Esophagus (tissue), 2 donors: Measurements from ENCODE around the gene COL18A1. TPM values are rescaled to one million over a fixed set of nuclear protein-coding genes. Genes with fewer than 3 reads are reported as not detected.

ENCODE experiments used
- H3K27ac ChIP-seq, 2 donors: one replicate each; pipeline ENCODE4 v1.5.1; 2013; ENCODE audit warnings: low read depth in 2 of 2, mild to moderate bottlenecking in 2 of 2, inconsistent platforms in 1 of 2, low read length in 1 of 2, moderate library complexity in 1 of 2
- H3K27me3 ChIP-seq, 2 donors: one replicate each; pipeline ENCODE4 v1.6.1; 2013; ENCODE audit warnings: low read length in 2 of 2, control low read depth in 1 of 2, mild to moderate bottlenecking in 1 of 2; ENCODE audit not compliant: insufficient read depth in 2 of 2, control insufficient read depth in 1 of 2
- H3K36me3 ChIP-seq, 2 donors: one replicate each; pipeline ENCODE4 v1.6.1; 2013; ENCODE audit warnings: low read length in 1 of 2; ENCODE audit not compliant: control insufficient read depth in 2 of 2, insufficient read depth in 2 of 2
- H3K4me1 ChIP-seq, 2 donors: one replicate each; pipeline ENCODE4 v1.6.1; 2013; ENCODE audit warnings: low read length in 1 of 2; ENCODE audit not compliant: control insufficient read depth in 2 of 2, insufficient read depth in 2 of 2
- H3K4me3 ChIP-seq, 2 donors: one replicate each; pipeline ENCODE4 v1.5.1; 2013; ENCODE audit warnings: low read length in 2 of 2, mild to moderate bottlenecking in 2 of 2, low read depth in 1 of 2, moderate library complexity in 1 of 2
- H3K9me3 ChIP-seq, 2 donors: one replicate each; pipeline ENCODE4 v1.6.1; 2013; ENCODE audit warnings: mild to moderate bottlenecking in 2 of 2, low read depth in 1 of 2, low read length in 1 of 2, moderate library complexity in 1 of 2; ENCODE audit not compliant: control insufficient read depth in 2 of 2, insufficient read depth in 1 of 2
- WGBS, 2 donors: extraction: QIAGEN DNeasy Blood & Tissue Kit; methylation state at CpG; one replicate each; pipeline ENCODE4 v1.1.7; 2013; 5-methylcytosine and 5-hydroxymethylcytosine counted together
- polyA plus RNA-seq, 2 donors: library from polyadenylated mRNA; stranded (reverse); fragments of 200-250 nt; gene quantifications; one replicate each; pipeline ENCODE4 v1.2.3, GENCODE V29; 2013
- donor health status: healthy with polysubstance abuse.
- donor health status: Bipolar disorder and iron deficiency.

Gene COL18A1
- polyA plus RNA-seq, 2 donors, result 29.7 to 29.9 TPM

DNA sequence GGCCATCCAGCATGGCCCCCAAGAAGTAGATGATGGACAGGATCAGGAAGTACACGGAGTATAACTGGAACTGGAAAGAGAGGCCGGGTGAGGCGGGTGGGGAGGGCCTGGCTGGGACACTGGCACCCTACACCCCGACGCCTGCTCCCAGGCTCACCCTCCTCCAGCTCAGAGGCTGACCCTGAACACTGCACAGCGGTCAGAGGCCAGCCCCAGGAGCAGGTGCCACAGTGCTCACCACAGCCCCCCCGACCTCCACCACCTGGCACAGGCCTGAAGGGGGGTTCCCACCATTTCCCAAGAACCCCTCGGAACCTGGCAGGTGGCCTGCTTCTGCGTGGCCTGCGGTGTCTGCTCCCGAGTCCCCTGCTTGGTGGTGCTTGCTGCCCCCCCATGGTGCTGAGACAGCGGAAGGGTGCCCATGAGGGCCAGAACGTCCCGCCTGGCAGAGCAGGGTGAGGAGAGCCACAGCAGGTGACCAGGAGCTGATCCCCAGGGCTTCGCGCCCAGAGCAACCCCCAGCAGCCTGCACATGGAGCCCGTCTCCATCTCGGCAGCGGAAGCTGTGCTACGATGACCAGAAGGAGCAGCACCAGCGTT, 111.2 kb downstream of the COL18A1 start:
- Histone ChIP-seq H3K4me3 (no peak overlapping the region), H3K36me3 (peaks cover 0 to 18% of the 10 kb centered on the region in 2 donors), H3K9me3 (no peaks in the 10 kb centered on the region), H3K4me1 (peaks cover 5 to 7% of the 10 kb centered on the region in 2 donors), H3K27me3 (no peaks in the 10 kb centered on the region), H3K27ac (no peak overlapping the region)
- WGBS, 2 donors, result 87 to 94% methylated on average over 19 to 21 of the region's 21 CpGs

DNA sequence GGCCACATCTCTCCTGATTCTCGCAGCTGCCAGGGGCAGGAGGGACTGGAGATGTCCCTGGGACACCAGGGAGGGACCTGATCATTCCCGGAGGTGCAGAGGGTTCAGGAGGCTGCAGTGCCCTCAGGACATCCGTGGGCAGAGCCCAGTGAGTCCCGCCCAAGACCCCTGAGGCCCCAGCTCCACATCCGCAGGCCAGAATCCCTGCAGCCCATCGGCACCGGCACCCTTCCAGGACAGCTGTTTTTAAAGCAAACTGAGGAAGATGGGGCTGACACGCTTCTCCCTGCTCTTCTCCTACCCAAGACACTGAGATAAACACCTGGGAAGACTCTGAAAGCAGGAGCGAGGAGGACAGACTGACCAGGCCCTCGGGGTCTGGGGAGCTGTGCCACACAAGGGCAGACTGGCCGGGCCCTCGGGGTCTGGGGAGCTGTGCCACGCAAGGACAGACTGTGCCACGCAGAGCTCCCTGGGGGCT, 111.7 kb downstream of the COL18A1 start:
- Histone ChIP-seq H3K4me3 (no peak overlapping the region), H3K36me3 (peaks cover 0 to 16% of the 10 kb centered on the region in 2 donors), H3K27ac (no peak overlapping the region), H3K9me3 (no peaks in the 10 kb centered on the region), H3K4me1 (peaks cover 5 to 7% of the 10 kb centered on the region in 2 donors), H3K27me3 (no peaks in the 10 kb centered on the region)
- WGBS, 2 donors, result 89 to 92% methylated on average over 14 of the region's 14 CpGs

DNA sequence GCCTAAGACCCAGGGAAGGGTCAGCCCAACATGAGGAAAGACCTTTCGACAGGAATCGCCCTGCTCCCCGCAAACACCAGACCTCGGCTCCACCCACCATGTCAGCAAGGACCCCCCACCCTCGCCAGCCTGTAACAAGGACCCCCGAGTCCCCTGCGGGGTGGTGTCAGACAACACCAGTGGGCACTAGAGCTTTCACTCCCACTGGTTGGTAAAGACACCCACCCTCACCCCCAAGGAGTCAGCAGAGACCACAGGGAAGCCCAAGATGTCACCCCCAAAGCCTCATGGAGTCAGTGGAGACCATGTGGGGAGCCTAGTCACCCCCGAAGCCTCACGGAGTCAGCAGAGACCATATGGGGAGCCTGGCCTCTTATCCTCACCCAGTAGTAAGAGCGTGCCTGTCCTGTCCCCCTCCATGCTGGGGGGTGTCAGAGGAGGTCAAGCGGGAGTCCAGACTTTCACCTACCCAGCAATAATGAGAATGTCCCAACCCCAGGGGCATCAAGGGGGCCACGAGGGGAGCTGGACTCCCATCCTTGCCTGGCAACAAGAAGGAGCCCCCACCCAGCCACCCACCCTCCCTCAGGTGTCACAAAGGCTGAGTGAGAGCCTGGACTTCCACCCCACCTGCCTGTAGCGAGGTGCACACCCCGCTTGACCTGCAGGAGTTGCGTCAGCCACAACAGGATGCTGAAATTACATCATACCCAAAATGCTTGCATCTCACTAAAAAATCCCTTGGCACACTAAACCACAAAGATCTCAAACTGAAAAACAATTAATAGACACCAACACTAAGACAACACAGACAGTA, 112.5 kb downstream of the COL18A1 start:
- peaks cover 0 to 14% of the 10 kb centered on the region in 2 donors for H3K36me3 ChIP-seq
- H3K27me3 ChIP-seq, result no peaks in the 10 kb centered on the region
- H3K9me3 ChIP-seq, result peaks cover 0 to 2% of the 10 kb centered on the region in 2 donors
- H3K4me1 ChIP-seq, result peaks cover 5 to 7% of the 10 kb centered on the region in 2 donors
- 92 to 94% methylated on average over 15 of the region's 15 CpGs for WGBS, 2 donors
- no peak overlapping the region for H3K4me3 ChIP-seq
- no peak overlapping the region for H3K27ac ChIP-seq

DNA sequence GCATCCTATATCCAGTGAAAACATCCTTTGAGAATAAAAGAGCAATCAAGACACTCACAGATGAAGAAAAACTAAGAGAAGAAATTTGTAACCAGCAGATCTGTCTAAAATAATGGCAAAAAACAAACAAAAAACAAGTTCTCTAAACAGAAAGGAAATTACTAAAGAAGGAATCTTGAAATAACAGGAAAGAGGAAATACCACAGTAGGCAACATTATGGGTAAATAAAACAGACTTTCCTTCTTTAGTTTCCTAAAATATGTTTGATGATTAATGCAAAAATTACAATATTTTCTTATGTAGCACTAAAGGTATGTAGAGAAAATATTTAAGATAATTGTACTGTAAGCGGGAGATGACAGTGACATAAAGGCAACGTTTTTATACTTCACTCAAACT, 113.8 kb downstream of the COL18A1 start:
- peaks cover 0 to 2% of the 10 kb centered on the region in 2 donors for H3K9me3 ChIP-seq
- H3K36me3 ChIP-seq, result peaks cover 0 to 12% of the 10 kb centered on the region in 2 donors
- WGBS, 2 donors, result 87 to 91% methylated on average over 2 of the region's 2 CpGs
- H3K4me1 ChIP-seq, result peaks cover 0 to 2% of the 10 kb centered on the region in 2 donors
- no peak overlapping the region for H3K4me3 ChIP-seq
- no peak overlapping the region for H3K27ac ChIP-seq
- no peaks in the 10 kb centered on the region for H3K27me3 ChIP-seq

DNA sequence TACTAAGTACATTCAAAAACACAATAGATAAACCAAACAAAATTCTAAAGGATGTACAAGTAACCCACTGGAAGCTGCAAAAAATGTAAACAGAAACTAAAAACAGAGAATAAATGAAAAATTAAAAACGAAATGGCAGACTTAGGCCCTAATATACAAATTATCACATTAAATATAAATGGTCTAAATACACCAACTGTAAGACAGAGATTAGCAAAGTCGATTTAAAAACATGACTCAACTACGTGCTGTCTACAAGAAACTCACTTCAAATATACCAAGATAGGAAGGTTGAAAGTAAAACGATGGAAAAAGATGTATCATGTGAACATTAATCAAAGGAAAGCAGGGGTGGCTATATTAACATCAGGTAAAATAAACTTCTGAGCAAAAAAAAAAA, 114.2 kb downstream of the COL18A1 start:
- H3K9me3 ChIP-seq, result peaks cover 0 to 2% of the 10 kb centered on the region in 2 donors
- H3K27ac ChIP-seq, result no peak overlapping the region
- no peak overlapping the region for H3K4me3 ChIP-seq
- no peaks in the 10 kb centered on the region for H3K27me3 ChIP-seq
- no peaks in the 10 kb centered on the region for H3K4me1 ChIP-seq
- peaks cover 0 to 11% of the 10 kb centered on the region in 2 donors for H3K36me3 ChIP-seq
- 93 to 95% methylated on average over 4 of the region's 4 CpGs for WGBS, 2 donors

DNA sequence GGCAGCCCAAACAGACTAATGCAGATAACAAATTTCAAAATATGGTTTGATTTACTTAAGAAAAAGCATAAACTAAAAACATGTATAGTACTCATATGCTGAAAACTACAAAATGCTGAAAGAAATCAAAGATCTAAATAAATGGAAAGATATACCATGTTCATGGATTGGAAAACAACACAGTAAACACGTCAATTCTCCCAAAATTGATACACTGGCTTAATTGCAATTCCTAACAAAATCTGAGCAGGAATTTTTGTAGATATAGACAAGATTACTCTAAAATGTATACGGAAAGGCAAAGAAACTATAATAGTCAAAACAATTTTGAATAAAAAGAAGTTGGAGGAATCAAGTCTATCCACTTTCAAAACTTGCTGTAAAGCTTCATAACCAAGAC, 116.3 kb downstream of the COL18A1 start:
- Histone ChIP-seq H3K4me1 (no peaks in the 10 kb centered on the region), H3K27me3 (no peaks in the 10 kb centered on the region), H3K4me3 (no peak overlapping the region), H3K9me3 (peaks cover 0 to 2% of the 10 kb centered on the region in 2 donors), H3K36me3 (peaks cover 0 to 11% of the 10 kb centered on the region in 2 donors), H3K27ac (no peak overlapping the region)
- 96 to 97% methylated on average over 2 of the region's 2 CpGs for WGBS, 2 donors

DNA sequence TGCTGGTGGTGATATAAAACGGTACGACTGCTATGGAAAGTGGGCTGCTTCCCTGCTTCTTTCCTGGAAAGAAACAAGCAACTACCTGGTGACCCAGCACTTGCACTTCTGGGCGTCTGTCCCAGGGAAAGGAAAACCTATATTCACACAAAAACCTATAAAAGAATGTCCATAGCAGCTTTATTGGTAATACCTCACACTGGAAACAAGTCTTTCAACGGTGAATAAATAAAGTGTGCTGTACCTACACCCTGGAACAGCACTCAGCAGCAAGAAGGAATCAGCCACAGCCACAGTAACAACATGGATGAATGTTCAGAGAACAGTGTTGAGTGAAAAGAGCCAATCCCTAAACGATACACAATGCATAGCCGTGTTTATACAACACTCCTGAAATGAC, 117.4 kb downstream of the COL18A1 start:
- H3K36me3 ChIP-seq, result peaks cover 0 to 5% of the 10 kb centered on the region in 2 donors
- no peaks in the 10 kb centered on the region for H3K27me3 ChIP-seq
- WGBS, 2 donors, result 97% methylated on average over 6 of the region's 6 CpGs
- H3K27ac ChIP-seq, result no peak overlapping the region
- peaks cover 0 to 2% of the 10 kb centered on the region in 2 donors for H3K9me3 ChIP-seq
- no peak overlapping the region for H3K4me3 ChIP-seq
- no peaks in the 10 kb centered on the region for H3K4me1 ChIP-seq

GRCh38 chr21:45522986-45523385, 118.0 kb downstream of the COL18A1 start:
- no peak overlapping the region for H3K27ac ChIP-seq
- H3K27me3 ChIP-seq, result no peaks in the 10 kb centered on the region
- 96 to 98% methylated on average over 6 of the region's 6 CpGs for WGBS, 2 donors
- peaks cover 0 to 2% of the 10 kb centered on the region in 2 donors for H3K9me3 ChIP-seq
- peaks cover 0 to 5% of the 10 kb centered on the region in 2 donors for H3K36me3 ChIP-seq
- no peak overlapping the region for H3K4me3 ChIP-seq
- H3K4me1 ChIP-seq, result no peaks in the 10 kb centered on the region

DNA sequence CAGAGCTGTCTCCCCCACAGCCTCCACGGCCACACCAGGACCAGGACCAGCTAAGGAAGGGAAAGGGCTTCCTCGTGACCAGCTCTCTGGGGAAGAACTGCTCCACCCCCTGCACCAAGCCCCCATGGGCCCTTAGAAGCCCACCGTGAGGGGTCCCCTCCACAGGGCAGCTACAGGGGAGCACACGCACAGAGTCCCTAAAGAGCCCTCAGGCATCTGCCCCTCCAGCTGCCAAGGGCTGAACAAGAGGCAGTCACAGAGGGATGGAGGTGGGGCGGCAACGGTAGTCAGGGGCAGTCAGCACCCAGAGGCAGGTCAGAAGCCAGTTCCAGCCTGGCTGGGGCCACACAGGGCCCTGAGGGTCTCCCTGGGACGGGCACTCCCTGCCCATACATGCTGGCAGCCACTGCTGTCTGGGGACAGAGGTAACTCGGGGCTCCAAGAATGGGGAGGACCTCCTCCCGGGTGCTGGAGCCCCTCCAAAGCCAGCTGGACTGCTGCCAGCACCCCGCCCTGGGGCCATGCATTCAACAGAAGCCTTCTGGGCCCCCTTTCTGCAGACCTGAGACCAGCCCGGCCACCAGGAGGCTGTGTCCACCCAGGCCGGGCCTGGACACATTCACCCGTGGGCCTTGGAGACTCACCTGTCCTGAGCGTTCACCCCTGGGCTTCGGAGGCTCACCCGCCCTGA, 118.6 kb downstream of the COL18A1 start:
- Histone ChIP-seq H3K36me3 (peaks cover 0 to 5% of the 10 kb centered on the region in 2 donors), H3K9me3 (peaks cover 0 to 2% of the 10 kb centered on the region in 2 donors), H3K4me1 (no peaks in the 10 kb centered on the region), H3K27me3 (no peaks in the 10 kb centered on the region), H3K27ac (no peak overlapping the region), H3K4me3 (no peak overlapping the region)
- WGBS, 2 donors, result 87 to 88% methylated on average over 16 of the region's 16 CpGs
